Esophagus squamous epithelium (tissue), 5 donors: ENCODE results near the gene ZSCAN9. TPM values are rescaled to one million over a fixed set of nuclear protein-coding genes. Genes with fewer than 3 reads are reported as not detected.

Experiments
- DNase-seq: peaks from one replicate; lab custom pipeline; 2025; lab: John Stamatoyannopoulos, UW
- H3K27ac ChIP-seq, 4 donors: fragments of 200-600 bp; sonication (generic); one replicate each; pipeline ENCODE4 v1.5.1; 2016 to 2019; ENCODE audit warnings: mild to moderate bottlenecking in 1 of 4
- H3K27me3 ChIP-seq, 4 donors: fragments of 200-600 bp; sonication (generic); 1 replicate in 3 of 4; 2 replicates in 1 of 4; pipeline versions ENCODE4 v1.5.1 to v1.6.0; 2017 to 2021; ENCODE audit warnings: antibody characterized with exemption in 1 of 4
- H3K36me3 ChIP-seq, 3 donors: fragments of 200-600 bp; sonication (generic); one replicate each; pipeline ENCODE4 v1.5.1; 2016 to 2019
- H3K4me1 ChIP-seq, 3 donors: fragments of 200-600 bp; sonication (generic); one replicate each; pipeline ENCODE4 v1.5.1; 2017 to 2019
- H3K4me3 ChIP-seq, 4 donors: fragments of 200-600 bp; sonication (generic); 1 replicate in 3 of 4; 2 replicates in 1 of 4; pipeline ENCODE4 v1.5.1; 2016 to 2019; ENCODE audit warnings: mild to moderate bottlenecking in 2 of 4, moderate library complexity in 1 of 4
- H3K9me3 ChIP-seq, 3 donors: fragments of 200-600 bp; sonication (generic); one replicate each; pipeline ENCODE4 v1.5.1; 2016 to 2019
- CTCF ChIP-seq, 6 experiments: fragments of 450-650 bp in 4 of 6; fragments of 200-600 bp in 2 of 6; sonication (generic) in 2 of 6; IDR thresholded peaks; one replicate each; pipeline ENCODE4 v1.5.1; 2016 to 2019; ENCODE audit warnings: antibody characterized with exemption in 6 of 6, mild to moderate bottlenecking in 4 of 6, moderate library complexity in 4 of 6
- POLR2A ChIP-seq, 4 donors: fragments of 450-650 bp; IDR thresholded peaks; one replicate each; pipeline ENCODE4 v1.6.1; 2017; ENCODE audit warnings: antibody characterized with exemption in 4 of 4, mild to moderate bottlenecking in 4 of 4, moderate library complexity in 3 of 4
- WGBS, 2 donors: methylation state at CpG; one replicate each; pipeline ENCODE4 v1.1.5; 2018; 5-methylcytosine and 5-hydroxymethylcytosine counted together
- intact Hi-C: fragments of 100-400 bp; cut with DNase I; formaldehyde crosslinking; loops from one replicate; pipeline ENCODE4 v1.15.0; 2022
- total RNA-seq, 4 donors: library from RNA; depleted of rRNA; stranded (reverse); fragments of >200 nt; gene quantifications; one replicate each; pipeline ENCODE4 v1.1.0, GENCODE V29; 2016
- donor health status: DM: yes; HTN: yes; CAD: no.

Gene ZSCAN9
- total RNA-seq, 4 donors from 2014 or later, result 0.95 to 11.3 (median 3.4) TPM

- intact Hi-C loops, result no loop called here
Observed at GRCh38 chr6:28245206-28245941, 20.3 kb downstream of the ZSCAN9 start.

GRCh38 chr6:28248916-28249315 lies 23.8 kb downstream of the ZSCAN9 start:
- intact Hi-C loops, result no loop called here
- H3K27me3 ChIP-seq, result peaks cover 0 to 3% (median 0%) of the 10 kb centered on the region in 4 donors
- H3K9me3 ChIP-seq, result no peaks in the 10 kb centered on the region
- TF ChIP-seq CTCF (IDR thresholded peaks at IDR 0.05) (no peak), POLR2A (IDR thresholded peaks at IDR 0.05) (no peak)
- no peak overlapping the region for H3K4me3 ChIP-seq
- no peak overlapping the region for H3K27ac ChIP-seq
- H3K4me1 ChIP-seq, result peaks cover 5 to 33% (median 13%) of the 10 kb centered on the region in 3 donors
- DNase-seq, result no peak
- 79 to 82% methylated on average over 1 of the region's 1 CpG for WGBS, 2 donors
- peaks cover 7 to 60% (median 19%) of the 10 kb centered on the region in 3 donors for H3K36me3 ChIP-seq

More at GRCh38 chr6:28245206-28245941, 20.3 kb downstream of the ZSCAN9 start:
- WGBS, 2 donors, result 87 to 92% methylated on average over 6 of the region's 6 CpGs
- no peak overlapping the region for H3K4me3 ChIP-seq
- H3K4me1 ChIP-seq, result peaks cover 0 to 8% (median 0%) of the 10 kb centered on the region in 3 donors
- H3K27me3 ChIP-seq, result no peaks in the 10 kb centered on the region
- TF ChIP-seq POLR2A (IDR thresholded peaks at IDR 0.05) (no peak), CTCF (IDR thresholded peaks at IDR 0.05) (no peak)
- H3K27ac ChIP-seq, result no peak overlapping the region
- H3K9me3 ChIP-seq, result no peaks in the 10 kb centered on the region
- DNase-seq, result no peak
- H3K36me3 ChIP-seq, result peaks cover 7 to 67% (median 19%) of the 10 kb centered on the region in 3 donors

- H3K27me3 ChIP-seq, result peaks cover 0 to 21% (median 0%) of the 10 kb centered on the region in 4 donors
- peaks cover 5 to 33% (median 13%) of the 10 kb centered on the region in 3 donors for H3K4me1 ChIP-seq
- H3K9me3 ChIP-seq, result no peaks in the 10 kb centered on the region
- TF ChIP-seq CTCF (IDR thresholded peaks at IDR 0.05) (no peak), POLR2A (IDR thresholded peaks at IDR 0.05) (no peak)
- no peak for DNase-seq
- peaks cover 7 to 42% (median 8%) of the 10 kb centered on the region in 3 donors for H3K36me3 ChIP-seq
- no peak overlapping the region for H3K27ac ChIP-seq
- intact Hi-C loops, result loop anchor here (10.0 kb wide), 1 partner anchor 94 kb away; the partner anchor contains the start of gene ZKSCAN3
- peak overlapping the region in 3 of 4 donors; percentile 72 to 88 (median 79) for H3K4me3 ChIP-seq
- 71 to 82% methylated on average over 2 of the region's 2 CpGs for WGBS, 2 donors
Observed at GRCh38 chr6:28250747-28251146, 25.7 kb downstream of the ZSCAN9 start.

- Histone ChIP-seq H3K27ac (peak overlapping the region in 3 of 4 donors; percentile 44 to 69 (median 63)), H3K9me3 (no peaks in the 10 kb centered on the region), H3K4me1 (peaks cover 5 to 33% (median 13%) of the 10 kb centered on the region in 3 donors), H3K36me3 (peaks cover 0 to 33% (median 4%) of the 10 kb centered on the region in 3 donors), H3K27me3 (peaks cover 0 to 23% (median 0%) of the 10 kb centered on the region in 4 donors), H3K4me3 (peak overlapping the region; percentile 72 to 88 (median 78))
- no peak for DNase-seq
- TF ChIP-seq CTCF (IDR thresholded peaks at IDR 0.05) (no peak), POLR2A (IDR thresholded peaks at IDR 0.05) (no peak)
- intact Hi-C loops, result loop anchor here (10.0 kb wide), 1 partner anchor 93 kb away; the partner anchor contains the start of gene ZKSCAN3
- 0% methylated on average over 4 to 19 of the region's 25 CpGs for WGBS, 2 donors
Observed at GRCh38 chr6:28251661-28252008, 26.6 kb downstream of the ZSCAN9 start.
